ENCODE data around the gene VENTX.

Gene VENTX

GRCh38 chr10:133196936-133197758 is 40.5 kb upstream of the VENTX start:
- H3K9me3 ChIP-seq (ENCODE audit: control insufficient read depth, insufficient read depth, low read depth, low read length), result no peaks in the 10 kb centered on the region
- POLR2A ChIA-PET, result no interaction called here

GRCh38 chr10:133197786-133198185 is 39.9 kb upstream of the VENTX start:
- ChIA-PET POLR2A (no interaction called here), CTCF (interaction anchor here (0.6 kb wide), 1 partner anchor 52 kb away, joined by 5 read pairs; no protein-coding TSS in a partner anchor)
- TF ChIP-seq ZNF24 (tag by site-specific recombination; IDR thresholded peaks at IDR 0.05) (no peak), ZNF585B (tag by site-specific recombination; IDR thresholded peaks at IDR 0.05) (no peak), ZNF174 (tag by site-specific recombination; IDR thresholded peaks at IDR 0.05) (no peak), SCRT1 (tag by site-specific recombination; IDR thresholded peaks at IDR 0.05; ENCODE audit: borderline replicate concordance) (no peak), ZNF843 (tag by site-specific recombination; IDR thresholded peaks at IDR 0.05) (no peak), ZBTB1 (tag by site-specific recombination; IDR thresholded peaks at IDR 0.05) (no peak), ZNF501 (tag by site-specific recombination; IDR thresholded peaks at IDR 0.05) (no peak), MYNN (tag by site-specific recombination; IDR thresholded peaks at IDR 0.05; ENCODE audit: borderline replicate concordance) (no peak)

More at GRCh38 chr10:133196936-133197758, 40.5 kb upstream of the VENTX start:
- no peak overlapping the region for H3K4me3 ChIP-seq (ENCODE audit: low read depth, low read length)
- H3K4me1 ChIP-seq (ENCODE audit: control insufficient read depth, insufficient read depth, low read length), result no peaks in the 10 kb centered on the region
- TF ChIP-seq ZNF747 (tag by site-specific recombination; IDR thresholded peaks at IDR 0.05) (no peak), ZNF311 (tag by site-specific recombination; IDR thresholded peaks at IDR 0.05; ENCODE audit: borderline replicate concordance) (no peak), ZNF140 (tag by site-specific recombination; IDR thresholded peaks at IDR 0.05) (no peak), BCL11B (tag by site-specific recombination; IDR thresholded peaks at IDR 0.05; ENCODE audit: low read depth) (no peak), YY1 (tag by site-specific recombination; IDR thresholded peaks at IDR 0.05) (no peak), ZNF24 (tag by site-specific recombination; IDR thresholded peaks at IDR 0.05) (no peak)
- H3K27ac ChIP-seq (ENCODE audit: extremely low read depth, low read depth, low read length), result no peak overlapping the region
- CTCF ChIA-PET, result interaction anchor here (0.6 to 1.3 kb wide), 2 partner anchors 52 to 292 kb away, joined by 3 to 5 read pairs; no protein-coding TSS in a partner anchor
- no peaks in the 10 kb centered on the region for H3K36me3 ChIP-seq (ENCODE audit: control insufficient read depth in 2 of 2, insufficient read depth in 1 of 2, low read length in 2 of 2)

DNA sequence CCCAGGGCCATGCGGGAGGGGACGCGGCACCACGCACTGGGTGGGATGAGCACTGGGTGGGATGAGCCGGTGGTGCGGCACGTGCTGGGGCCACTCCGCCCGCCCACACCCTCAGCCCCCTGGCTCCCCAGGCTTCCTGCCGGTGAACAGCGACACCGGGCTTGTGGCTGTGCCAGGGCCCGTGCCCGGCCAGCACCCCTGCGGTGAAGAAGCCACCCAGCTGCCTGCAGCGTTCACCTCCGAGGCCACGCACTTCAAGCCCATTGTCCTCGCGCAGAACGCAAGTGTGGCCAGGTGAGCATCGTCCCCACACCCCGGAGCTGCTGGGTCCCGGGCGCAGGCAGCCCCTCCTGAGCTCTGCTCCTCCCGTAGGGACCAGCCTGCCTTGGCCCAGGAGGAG is 39.4 kb upstream of the VENTX start:
- ChIA-PET CTCF (no interaction called here), POLR2A (no interaction called here)
- Histone ChIP-seq H3K36me3 (ENCODE audit: control insufficient read depth in 2 of 2, insufficient read depth in 1 of 2, low read length in 2 of 2) (no peaks in the 10 kb centered on the region), H3K4me3 (ENCODE audit: low read depth, low read length) (no peak overlapping the region), H3K27ac (ENCODE audit: extremely low read depth, low read depth, low read length) (no peak overlapping the region), H3K4me1 (ENCODE audit: control insufficient read depth, insufficient read depth, low read length) (no peaks in the 10 kb centered on the region), H3K9me3 (ENCODE audit: control insufficient read depth, insufficient read depth, low read depth, low read length) (no peaks in the 10 kb centered on the region)
- TF ChIP-seq ZNF202 (tag by site-specific recombination; IDR thresholded peaks at IDR 0.05; ENCODE audit: borderline replicate concordance) (no peak), PRDM1 (tag by site-specific recombination; IDR thresholded peaks at IDR 0.05) (no peak), ZNF416 (tag by site-specific recombination; IDR thresholded peaks at IDR 0.05) (no peak), ZFP3 (tag by site-specific recombination; IDR thresholded peaks at IDR 0.05; ENCODE audit: low read depth) (no peak), ZBTB17 (tag by site-specific recombination; IDR thresholded peaks at IDR 0.05) (no peak), FEZF1 (tag by site-specific recombination; IDR thresholded peaks at IDR 0.05) (no peak)

More at GRCh38 chr10:133197786-133198185, 39.9 kb upstream of the VENTX start:
- no peaks in the 10 kb centered on the region for H3K9me3 ChIP-seq (ENCODE audit: control insufficient read depth, insufficient read depth, low read depth, low read length)
- no peaks in the 10 kb centered on the region for H3K4me1 ChIP-seq (ENCODE audit: control insufficient read depth, insufficient read depth, low read length)
- H3K27ac ChIP-seq (ENCODE audit: extremely low read depth, low read depth, low read length), result no peak overlapping the region
- no peaks in the 10 kb centered on the region for H3K36me3 ChIP-seq (ENCODE audit: control insufficient read depth in 2 of 2, insufficient read depth in 1 of 2, low read length in 2 of 2)
- H3K4me3 ChIP-seq (ENCODE audit: low read depth, low read length), result no peak overlapping the region
